Measurements from ENCODE around the gene C14orf180.

Gene C14orf180

DNA sequence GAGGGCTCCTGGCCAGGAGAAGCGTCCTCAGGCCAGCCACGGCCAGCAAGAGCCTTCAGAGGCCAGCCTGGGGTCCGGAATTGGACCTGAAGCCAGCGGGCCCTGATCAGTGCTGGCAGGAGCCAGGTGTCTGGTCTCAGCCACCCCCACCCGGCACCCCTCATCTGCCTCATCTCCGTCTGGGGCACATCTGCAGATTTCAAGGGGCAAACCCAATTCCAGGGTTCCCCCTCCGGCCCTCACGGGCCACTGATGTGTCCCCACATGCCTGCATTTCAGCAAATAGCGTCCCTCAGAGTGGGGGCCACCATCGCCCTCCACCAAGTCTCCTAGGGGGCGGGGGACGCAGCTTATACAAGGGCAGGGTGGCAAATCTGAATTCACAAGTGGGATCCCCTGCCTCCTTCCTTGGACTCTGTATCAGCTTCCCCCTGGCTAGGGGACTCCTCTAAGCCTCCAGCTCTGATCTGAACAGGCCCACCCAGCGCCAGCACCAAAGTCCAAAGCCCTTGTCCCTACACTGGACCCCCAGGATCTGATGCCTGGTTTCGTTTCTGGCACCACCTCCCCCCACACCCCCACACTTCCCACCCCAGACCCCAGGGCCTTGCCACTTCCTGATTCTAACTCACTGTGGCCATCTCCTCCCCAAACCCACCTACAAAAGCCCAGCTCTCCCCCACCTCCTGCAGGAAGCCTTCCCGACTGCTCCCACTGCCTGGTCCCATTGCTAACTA is 14.9 kb downstream of the C14orf180 start:
- no peak for DNase-seq (ENCODE audit: low spot score)

DNA sequence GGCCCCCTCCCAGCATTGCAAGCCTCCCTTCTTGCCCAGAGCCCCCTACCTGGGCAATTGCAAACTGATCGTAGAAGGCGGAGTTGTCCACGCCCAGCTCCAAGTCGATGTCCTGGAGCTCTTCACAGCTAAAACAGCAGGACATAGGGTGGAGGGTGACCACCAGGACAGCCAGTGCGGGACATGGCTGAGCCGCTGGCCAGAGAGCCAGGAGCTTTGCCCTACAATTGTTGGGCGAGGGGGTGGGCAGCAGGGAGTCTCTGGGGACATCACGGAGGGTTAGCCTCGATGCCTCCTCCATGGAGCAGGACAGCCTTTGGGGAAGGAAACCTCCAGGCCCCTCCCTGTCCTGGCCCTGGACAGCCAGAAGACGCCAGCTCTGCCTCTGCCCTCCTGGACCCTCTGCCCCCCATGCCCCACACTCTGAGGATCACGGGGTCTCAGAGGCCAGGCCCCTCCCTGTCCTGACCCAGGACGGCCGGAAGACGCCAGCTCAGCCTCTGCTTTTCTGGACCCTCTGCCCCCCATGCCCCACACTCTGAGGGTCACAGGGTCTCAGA is 15.6 kb downstream of the C14orf180 start:
- no peak for DNase-seq (ENCODE audit: low spot score)

DNA sequence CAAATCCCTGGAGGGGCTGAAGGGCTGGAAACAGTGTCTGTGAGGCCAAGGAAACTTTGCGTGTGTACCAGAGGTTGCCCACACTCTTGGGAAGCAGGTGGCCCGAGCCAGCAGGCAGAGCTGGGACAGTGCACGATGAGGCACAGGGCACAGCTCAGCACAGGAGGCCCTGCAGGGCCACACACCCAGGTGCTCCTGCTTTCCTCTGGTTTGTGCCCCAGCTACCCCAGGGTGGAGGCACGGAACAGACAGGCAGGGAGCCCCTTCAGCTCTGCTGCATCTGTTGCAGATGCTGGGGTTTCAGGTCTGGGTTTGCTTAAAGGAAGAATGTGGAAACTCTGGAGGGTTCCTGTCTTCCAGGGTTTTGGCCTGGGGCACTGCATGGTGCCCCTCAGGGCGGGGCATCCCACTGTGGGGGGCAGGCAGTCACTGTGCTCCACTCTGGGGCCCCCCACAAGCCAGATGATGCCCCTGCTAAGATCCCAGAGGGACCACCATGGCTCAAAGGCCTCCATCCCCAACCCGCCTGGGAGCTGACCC is 16.4 kb downstream of the C14orf180 start:
- no peak for DNase-seq (ENCODE audit: low spot score)

DNA sequence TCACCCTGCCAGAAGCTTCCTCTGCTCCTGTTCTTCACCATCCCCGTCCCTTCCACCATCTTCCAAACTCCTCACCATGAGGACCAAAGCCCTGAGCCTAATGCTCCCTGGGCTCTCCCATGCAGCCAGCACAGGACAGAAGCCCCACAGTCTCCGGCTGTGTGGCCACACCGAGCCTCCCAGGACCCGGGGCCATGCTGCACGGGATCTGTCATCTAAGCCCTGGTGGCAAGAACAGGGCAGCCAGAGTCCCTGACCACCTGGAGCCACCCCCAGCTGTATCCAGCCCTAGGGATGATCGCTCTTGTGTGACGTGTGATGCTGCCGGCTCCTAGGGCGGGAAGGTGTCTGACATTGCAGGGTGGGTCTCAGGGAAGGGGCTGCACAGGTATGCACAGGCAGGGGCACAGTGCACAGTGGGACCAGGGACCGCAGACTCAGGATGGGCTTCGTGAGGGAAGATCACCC is 16.9 kb downstream of the C14orf180 start:
- no peak for DNase-seq (ENCODE audit: low spot score)

DNA sequence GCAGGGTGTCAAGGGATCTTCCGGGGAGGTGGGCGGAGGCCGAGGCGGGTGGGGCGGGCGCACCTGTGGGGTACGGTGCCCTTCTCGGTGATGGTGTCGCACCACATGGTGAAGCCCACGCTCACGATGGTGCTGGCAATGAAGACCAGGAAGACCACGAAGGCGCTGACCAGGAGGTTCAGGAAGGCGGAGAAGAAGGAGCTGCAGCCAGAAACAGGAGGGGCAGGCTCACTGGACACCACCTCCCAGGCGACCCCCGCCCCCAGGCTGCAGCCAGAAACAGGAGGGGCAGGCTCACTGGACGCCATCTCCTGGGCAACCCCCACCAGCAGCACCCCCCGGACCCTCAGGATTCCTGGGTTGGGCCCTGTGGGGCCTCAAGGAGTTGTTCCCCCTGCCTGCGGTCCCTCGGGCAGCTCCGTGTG is 17.4 kb downstream of the C14orf180 start:
- DNase-seq (ENCODE audit: low spot score): no peak

DNA sequence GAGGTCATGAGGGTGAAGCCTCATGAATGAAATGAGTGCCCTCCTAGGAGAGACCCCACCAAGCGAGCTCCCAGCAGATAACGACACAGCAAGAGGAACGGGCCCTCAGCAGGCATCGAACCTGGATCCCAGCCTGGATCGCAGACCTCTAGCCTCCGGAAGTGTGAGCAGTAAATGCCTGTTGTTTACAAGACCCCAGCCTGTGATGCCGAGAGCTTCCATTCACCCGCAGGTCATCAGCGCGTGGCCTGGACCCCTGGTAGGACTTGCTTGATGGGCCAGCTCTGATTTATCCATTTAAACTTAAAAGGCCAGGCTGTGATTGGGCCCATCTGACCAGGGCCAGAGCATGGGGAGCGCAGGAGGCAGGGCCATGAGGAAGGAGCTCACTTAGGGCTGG is 18.0 kb downstream of the C14orf180 start:
- DNase-seq (ENCODE audit: low spot score): no peak

DNA sequence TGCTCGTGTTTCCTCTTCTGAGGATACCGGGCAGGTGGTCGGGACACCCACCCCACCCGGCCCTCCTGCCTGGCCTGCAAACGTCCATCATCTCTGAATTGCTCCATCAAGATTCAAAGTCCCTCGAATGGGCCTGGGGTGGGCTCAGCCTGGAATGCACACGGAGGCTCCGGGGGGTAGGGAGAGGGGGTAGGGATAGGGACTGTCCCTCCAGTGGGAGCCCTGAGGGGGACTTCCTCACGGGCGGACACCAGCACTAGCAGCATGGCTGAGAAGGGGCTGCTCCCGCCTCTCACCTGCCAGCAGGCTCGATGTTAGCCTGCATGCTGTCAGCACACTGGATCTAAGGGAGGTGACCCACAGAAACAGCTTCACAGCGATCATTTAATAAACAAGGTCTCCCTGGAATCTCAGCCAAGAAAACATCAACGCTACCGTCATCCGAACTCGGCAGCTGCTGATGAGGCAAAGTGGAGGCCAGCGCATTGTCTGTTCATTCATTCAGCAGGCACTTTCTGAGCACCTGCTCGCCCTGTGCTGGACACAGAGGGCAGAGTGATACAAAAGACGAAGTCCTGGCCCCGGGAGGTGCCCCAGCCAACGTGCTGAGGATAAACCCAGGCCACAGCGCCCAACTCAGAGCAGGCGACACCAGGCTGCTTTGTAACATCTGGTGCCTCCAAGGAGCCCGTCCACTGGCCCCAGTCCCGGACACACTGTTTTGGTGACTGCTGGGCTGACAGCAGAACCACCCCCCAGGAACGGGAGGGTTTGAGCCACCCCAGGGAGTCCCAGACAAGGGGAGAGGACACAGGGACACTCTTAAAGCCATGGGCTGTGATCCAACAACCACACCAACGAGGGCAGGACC is 18.7 kb downstream of the C14orf180 start:
- no peak for DNase-seq (ENCODE audit: low spot score)

DNA sequence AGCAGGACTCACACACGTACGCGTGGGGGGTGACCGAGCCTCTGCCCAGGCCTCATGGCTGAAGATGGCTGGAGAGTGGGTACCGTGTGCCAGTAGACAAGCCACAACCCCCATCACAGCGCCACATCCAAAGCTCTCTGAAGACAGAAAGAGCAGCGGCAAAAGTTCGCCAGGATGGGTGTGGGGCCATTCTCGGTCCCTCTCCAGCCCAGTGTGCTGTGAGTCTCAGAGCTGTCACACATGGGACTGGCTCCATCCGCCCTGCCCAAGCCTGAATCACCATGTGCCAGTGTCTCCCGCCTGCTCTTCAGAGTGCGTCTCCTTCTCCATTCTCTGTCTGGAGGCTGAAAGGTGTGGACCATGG is 19.3 kb downstream of the C14orf180 start:
- no peak for DNase-seq (ENCODE audit: low spot score)

DNA sequence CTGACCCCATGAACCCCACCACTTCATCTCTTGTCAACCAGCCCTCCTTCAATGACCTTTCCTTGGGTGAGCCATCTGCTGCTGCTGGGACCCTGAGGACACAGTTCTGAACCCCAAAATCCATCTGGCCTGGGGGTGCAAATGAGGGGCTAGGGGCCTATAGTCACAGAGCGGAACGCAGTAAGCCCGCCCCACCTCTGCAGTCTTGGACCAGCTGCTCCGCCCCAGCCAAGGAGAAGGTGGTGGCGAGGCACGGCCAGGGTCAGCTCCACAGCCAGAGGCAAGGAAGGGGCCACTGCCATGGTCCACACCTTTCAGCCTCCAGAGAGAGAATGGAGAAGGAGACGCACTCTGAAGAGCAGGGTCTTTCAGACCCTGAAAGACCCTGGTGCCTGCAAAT is 19.9 kb downstream of the C14orf180 start:
- no peak for DNase-seq (ENCODE audit: low spot score)

DNA sequence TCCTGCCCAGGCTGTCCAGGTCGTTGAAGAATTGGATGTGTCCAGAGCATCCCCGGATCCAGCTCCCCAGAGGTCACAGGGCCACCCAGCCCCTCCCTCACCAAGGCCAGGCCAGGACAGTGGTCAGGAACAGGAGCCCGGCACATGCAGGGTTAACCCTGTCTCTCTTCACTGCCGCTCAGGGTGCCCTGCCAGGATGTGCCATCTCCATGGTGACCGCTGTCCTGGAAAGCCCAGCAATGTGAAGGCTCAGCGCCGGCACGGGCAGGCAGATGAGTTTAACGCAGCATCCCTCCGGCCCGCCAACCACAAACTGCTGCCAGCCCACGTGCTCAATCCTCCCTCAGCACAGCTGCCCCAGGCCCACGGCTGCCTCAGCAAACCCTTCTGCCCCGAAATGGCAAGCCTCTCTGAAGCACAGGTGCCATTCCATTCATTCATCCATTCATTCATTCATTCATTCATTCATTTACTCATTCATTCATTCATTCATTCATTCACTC is 20.6 kb downstream of the C14orf180 start:
- no peak for DNase-seq (ENCODE audit: low spot score)

DNA sequence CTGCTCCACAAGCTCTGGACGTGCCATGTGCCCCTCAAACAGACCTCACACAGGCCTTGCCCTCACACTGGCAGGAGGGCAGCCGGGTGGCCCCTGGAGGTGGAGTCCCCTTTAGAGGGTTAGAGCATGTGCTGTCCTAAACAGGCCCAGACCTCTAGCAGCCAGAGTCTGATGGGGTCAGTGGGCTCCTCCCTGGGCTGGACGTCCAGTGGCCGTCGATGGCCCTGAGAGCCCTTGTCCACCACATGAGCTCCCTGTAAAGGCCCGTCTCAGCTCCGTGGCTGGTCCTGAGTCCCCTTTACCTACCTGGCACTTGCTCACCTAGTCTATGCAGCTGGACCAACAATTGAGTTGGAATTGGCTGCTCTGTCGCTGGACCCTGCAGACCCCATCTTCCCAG is 21.2 kb downstream of the C14orf180 start:
- DNase-seq (ENCODE audit: low spot score): no peak

DNA sequence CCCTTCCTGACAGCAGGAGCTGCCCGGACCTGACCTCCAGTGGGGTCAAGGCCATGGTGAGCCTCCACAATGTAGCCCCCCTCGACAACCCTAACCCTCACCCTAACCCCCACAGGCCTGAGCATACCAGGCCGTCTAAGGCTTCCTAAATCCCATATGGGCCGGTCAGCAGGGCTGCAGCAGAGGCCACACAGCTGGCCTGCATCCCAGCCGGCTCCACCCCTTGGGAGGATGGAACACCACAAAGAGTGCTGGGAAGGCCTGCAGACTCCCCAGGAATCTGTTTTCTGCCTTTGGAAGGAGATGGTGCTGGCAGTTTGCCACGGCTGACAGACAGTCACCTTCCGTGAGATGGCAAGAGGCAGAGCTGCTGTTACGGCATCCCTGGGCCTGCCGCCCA is 22.2 kb downstream of the C14orf180 start:
- DNase-seq (ENCODE audit: low spot score): no peak

DNA sequence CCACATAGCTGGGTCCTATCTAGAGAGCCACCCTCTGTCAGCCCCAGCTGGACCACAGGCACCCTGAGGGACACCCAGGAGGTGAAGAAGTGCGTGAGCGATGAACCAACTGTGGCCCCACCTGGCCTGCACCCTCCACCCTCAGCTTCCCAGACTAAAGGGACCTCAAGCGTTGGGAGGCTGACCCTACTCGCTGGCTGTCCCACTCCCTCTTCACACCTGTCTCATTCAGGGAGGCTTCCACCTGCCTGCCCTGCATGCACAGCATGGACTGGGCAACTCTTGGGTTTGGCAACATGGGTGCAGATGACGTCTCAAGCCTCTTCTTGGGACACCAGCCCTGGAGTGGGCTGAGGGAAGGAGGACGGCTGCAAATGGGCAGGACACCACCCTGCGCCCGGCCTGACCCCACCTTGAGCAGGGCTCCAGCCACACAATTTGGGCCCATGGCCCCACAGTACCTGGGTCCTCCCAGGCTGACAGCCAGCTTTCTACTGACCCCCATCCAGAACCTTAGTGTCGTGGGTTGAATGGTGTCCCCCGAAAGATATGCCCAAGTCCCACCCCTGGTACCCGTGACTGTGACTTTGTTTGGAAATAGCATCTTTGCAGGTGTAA is 22.9 kb downstream of the C14orf180 start:
- no peak for DNase-seq (ENCODE audit: low spot score)

DNA sequence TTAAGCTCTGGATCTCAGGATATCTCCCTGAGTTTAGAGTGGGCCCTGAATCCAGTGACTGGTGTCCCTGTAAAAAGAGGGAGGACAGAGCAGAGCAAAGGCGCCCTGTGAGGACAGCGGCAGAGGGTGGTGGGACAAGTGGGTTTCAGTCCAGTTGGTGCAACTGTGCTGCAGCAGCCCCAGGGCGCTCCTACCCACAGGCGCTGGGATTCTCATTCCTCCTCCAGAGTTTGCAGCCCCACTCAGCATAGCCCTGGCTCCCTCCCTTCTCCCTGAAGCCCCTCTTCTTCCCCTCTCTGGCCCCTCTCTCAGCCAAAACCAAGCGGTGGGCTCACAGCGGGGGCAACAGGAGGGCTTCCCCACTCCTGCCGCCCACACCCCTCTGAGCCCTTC is 23.4 kb downstream of the C14orf180 start:
- DNase-seq (ENCODE audit: low spot score): no peak

DNA sequence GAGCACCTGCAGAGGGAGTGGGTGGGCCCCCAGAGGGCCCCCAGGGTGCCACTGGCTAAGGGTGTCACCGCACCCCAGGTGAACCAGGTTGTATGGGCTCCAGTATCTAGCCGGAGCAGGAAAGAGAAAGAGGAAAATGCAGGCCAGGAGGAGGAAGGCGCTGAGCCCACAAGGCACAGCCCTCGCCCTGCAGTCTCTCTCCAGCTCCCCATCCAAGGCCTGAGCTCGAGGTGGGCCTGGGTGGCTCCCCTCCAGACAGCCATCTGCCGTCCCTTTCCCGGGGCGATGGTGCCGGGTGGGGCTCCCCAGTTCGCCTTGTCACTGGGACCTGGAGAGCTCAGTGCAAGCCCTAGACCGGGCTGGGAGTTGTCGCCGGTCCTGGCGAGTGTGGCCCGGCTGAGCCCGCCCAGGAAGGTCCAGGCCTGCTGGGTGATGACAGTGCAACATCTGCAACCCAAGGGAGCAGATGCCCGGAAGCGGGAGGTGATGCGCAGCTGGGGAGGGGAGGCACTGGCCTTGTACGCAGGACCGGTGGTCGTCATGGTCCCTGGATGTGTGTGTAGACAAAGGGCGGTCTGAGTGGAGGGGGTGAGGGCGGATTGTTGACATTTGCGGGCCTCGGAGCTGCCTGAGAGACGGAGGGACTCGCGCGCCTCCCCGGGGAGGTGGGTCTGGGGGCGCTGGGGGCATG is 24.3 kb downstream of the C14orf180 start:
- DNase-seq (ENCODE audit: low spot score): no peak

DNA sequence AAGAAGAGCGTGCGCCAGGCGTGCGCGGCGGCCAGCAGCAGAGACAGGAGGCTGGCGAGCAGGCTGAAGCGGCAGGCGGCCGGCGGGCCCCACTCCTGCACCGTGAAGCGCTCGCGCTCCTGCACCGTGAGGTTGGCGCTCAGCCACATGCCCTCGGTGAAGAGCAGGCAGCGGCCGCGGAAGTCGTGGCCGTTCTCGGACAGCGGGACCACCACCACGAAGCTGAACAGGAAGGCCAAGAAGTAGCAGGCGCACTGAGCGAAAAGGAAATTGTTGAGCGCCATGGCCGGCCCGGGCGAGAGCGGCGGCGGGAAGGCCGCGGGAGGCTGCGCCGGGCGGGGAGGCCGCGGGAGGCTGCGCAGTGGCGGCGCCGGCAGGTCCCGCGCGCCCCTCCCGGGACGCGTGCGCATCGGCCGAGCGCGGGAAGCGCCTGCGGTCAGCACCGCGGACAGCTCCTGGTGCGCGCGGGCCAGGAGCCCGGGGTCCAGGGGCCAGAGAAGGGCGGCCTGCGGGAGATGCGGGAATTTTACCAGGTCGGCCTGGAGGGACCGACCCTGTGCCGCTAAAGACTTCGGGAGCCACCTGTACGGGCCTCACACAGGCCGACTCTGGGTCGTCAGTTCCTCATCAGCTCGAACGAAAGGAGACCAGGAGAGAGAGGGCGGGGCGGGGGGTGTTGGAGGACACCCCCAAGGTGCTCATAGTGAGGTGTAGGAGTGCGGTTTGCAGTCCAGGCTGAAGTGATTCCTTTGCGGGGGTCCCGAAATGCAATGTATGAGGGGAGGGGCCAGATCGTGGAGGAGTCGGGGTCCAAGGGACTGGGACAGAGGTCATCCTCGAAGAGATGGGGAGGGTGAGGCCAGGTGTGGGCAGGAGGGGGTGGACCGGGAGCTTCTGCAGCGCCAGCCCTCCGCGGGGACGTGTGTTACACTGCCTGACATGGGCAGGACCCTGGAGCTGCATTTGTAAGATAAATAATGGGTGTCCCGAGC is 25.2 kb downstream of the C14orf180 start, which contains the start of gene TMEM179:
TSS of gene TMEM179 (minus strand) at position 315 of the 992 bp plus-strand sequence. CDS start at position 284, 31 bp downstream.
- DNase-seq (ENCODE audit: low spot score): no peak

DNA sequence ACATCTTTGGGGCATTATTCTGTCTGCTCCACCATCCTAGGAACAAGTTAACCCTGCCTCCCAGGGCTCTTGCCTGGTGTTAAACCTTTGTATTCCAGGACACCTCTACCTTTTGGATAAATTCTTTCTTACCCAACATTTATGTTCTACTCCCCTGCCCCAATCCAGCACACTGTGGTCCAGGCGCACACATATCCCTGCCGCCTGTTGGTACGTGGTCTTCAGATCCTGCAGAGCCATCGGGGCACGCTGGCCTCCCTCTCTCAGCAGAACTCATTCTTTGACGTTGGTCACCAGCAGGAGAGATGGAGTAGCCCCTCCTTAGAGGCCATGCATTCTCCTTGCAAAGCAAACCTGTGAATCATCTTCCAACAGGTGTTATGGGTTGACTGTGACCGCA is 30.1 kb downstream of the C14orf180 start:
- no peak for DNase-seq (ENCODE audit: low spot score)

DNA sequence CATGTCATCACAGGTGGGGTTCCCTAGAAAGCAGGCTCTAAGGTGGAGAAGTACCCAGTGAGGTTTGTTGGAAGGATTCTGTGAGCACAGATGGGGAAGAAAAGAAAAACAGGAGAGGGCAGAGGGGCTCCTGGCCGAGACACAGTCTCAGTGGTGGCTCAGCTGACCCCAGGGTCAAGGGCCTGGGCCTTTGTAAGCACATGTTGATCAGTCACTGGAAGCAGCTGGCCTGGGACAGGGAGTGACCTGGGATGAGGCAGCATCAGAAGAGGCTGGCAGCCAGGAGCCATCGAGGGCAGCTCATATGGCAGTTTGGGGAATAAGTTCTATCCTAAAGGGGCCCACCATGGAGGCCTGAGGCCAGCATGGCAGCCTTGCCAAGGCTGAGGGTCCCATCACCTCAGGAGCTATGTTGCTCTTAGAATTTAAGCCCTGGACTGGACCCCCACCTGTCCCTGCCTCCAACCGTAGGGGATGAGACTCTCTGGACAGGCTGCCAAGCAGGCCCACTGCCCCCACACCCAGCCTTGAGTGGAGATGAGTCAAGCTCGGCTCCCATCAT is 31.3 kb downstream of the C14orf180 start:
- no peak for DNase-seq (ENCODE audit: low spot score)

DNA sequence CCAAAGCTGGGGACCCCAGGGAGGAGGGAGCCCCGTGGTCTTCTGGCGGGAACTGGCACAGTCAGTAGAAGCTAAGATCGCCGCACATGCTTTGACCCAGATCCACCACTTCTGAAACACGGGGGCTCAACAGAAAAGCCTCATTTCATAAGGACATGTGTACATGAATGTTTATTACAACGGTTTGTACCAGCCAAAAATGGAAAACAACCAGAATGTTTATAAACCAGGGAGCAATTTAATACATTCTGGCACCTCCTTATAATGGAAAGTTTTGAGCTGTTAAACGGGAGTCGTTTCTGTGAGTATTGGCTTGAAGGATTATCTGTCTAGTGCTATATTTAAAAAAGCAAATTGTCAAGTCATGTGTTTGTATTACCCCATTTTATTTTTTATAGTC is 32.3 kb downstream of the C14orf180 start:
- no peak for DNase-seq (ENCODE audit: low spot score)
